GM19395 (cell line): ENCODE results near the gene ILKAP.

Experiments used
- ATAC-seq: cut with Tn5 transposase; IDR thresholded peaks from one replicate; pipeline ENCODE4 v1.9.1; 2021; ENCODE audit warnings: mild to moderate bottlenecking, moderate library complexity; ENCODE audit not compliant: unreplicated experiment

The ILKAP gene

GRCh38 chr2:238166391-238167343, 36.8 kb downstream of the ILKAP start:
- ATAC-seq, result no peak

- no peak for ATAC-seq
These were observed 38.1 kb downstream of the ILKAP start for GRCh38 chr2:238165288-238165921.

DNA sequence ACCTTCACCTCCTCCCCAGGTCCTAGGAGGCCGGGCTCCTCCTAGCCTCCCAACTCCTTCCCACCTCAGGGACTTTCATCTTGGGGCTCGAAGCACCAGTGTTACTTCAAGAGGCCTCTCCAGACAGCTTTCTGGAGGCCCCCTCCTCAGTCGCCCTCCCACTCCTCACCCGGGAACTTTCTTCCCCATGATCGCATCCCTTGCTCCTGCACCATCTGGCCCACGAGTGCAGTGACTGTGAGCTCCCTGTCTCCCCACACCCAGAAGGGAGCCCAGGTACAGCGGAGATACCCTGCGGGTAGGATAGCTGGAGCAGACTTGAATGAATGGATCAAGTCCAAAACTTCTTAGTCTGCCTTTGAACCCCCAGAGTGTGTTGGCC, 38.6 kb downstream of the ILKAP start:
- ATAC-seq, result no peak

GRCh38 chr2:238163481-238164198, 39.9 kb downstream of the ILKAP start:
- no peak for ATAC-seq

GRCh38 chr2:238162846-238163441, 40.6 kb downstream of the ILKAP start:
- ATAC-seq, result no peak

- ATAC-seq, result no peak
These were observed 41.1 kb downstream of the ILKAP start for GRCh38 chr2:238162251-238162845.

- ATAC-seq, result no peak
These were observed 42.0 kb downstream of the ILKAP start for GRCh38 chr2:238161291-238162051.

GRCh38 chr2:238160206-238161129, 43.0 kb downstream of the ILKAP start:
- no peak for ATAC-seq

GRCh38 chr2:238159661-238160205, 43.8 kb downstream of the ILKAP start:
- no peak for ATAC-seq

DNA sequence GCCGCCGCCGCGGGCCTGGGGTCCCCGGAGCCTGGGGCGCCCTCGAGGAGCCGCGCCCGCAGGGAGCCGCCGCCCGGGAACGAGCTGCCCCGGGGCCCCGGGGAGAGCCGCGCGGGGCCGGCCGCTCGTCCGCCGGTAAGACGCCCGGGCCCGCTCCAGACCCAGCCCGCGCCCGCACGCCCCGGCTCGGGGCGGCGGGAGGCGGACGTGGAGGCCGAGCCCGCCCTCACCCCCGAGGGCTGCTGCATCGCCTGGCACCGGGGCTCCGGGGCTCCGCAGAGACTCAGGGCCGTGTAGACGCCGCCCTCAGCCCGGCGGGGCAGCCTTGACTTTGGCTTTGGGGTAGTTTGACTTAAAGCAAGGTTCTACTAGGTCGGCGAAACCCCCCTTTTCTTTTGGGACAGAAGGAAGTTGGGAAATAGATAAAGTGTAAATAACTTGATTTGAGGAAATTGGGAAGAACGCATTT, 44.4 kb downstream of the ILKAP start:
- no peak for ATAC-seq

GRCh38 chr2:238158509-238159070, 44.9 kb downstream of the ILKAP start, which contains the start of gene ERFE:
ERFE (plus strand) TSS chr2:238158970; CDS start chr2:238159008, 38 bp downstream.
- no peak for ATAC-seq

DNA sequence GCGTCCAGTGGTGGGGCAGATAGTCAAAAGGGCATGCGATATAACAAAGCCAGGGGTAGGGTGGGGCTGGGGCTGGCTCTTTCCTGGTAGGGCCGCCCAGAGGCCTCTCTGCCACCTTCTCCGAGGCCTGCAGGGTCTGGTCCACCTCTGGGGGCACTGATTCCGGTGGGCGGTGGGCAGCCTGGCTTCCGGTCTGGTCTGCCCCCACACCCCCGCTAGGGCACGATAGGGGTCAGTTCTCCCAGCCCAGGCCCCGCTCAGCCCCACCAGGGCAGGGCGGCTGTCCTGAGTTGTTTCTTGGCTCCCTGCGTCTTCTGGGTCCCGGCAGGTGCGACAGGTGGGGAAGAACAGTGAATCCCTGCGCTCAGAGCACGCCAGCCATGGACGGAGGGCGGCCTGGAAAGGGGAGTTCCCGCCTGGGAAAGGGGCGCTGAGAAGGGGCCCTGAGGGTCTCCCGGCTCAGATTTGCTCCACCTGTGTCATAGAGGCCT, 45.4 kb downstream of the ILKAP start:
- ATAC-seq, result no peak

DNA sequence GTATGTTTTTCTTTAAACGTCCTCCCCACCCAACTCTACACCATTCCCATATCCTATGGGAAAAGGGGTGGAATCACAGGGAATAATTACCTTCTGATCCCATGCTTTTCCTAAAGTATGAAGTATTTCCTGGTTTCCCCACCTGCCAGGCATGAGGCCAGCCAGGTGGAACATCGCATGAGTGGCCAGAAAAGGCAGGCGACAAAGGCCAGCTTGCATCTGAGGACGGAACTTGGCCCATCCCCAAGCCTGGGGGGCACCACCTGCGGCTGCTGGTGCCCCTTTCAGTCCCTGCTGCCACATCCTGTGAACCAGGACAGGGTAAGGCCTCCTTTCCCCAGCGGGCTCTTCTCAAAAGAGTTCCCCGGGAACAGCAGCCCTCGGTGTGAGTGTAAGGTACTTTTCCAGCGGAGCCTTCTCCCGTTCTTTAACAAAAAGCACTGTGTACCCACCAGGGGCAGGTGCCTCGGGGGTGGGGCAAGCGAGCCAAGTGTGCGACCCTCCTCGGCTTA, 45.9 kb downstream of the ILKAP start:
- no peak for ATAC-seq

DNA sequence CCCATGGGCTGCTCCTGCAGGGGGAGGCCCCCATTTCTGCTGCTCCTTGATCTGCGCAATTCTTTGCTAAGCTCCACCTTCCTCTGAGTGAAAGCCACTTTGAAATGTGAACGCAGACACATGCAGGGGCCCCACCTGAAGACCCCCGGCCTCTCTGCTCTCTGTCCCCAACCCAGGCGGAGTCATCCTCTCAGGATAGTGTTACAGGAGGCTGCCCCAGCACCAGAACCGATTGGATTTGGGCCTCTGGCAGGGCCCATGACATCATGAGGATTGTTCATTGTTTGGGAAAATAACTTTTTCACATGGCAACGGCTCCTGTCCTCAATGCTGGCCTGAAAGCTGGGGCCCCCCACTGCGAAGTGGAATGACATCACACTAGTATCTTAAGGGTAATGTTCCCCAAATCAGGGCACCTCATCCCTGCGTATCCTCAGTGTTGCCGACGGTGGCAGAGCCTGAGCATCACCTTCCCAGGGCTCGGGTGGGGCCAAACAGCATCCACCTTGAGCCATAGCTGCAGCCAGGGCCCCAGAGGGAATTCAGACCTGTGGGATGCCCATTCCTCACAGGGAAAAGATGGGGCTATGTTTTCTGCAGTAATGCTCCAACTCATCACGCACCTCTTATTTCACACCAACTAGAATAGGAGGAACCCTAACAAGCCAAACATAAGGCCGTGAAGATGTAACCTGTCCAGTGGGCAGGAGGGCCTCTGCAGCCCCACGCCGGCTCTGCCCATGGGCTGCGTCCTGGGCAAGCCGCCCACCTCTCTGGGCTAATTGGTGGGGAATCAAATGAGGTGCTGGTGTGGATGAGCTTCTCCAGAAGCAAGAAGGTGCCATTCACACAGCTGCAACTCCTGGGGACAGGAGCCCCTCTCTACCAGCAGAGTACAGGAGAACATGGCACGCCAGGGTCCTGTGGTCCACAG, 47.5 kb downstream of the ILKAP start:
- no peak for ATAC-seq

GRCh38 chr2:238155051-238155760, 48.3 kb downstream of the ILKAP start:
- no peak for ATAC-seq

- no peak for ATAC-seq
These were observed 48.9 kb downstream of the ILKAP start for GRCh38 chr2:238154570-238154969.
